PFSK-1 (cell line): ENCODE measurements around the gene PEAK3.

Experiments
- FOXP2 ChIP-seq: optimal IDR thresholded peaks from 2 replicates; pipeline ENCODE3; 2011; ENCODE audit warnings: borderline replicate concordance, control low read depth, inconsistent platforms; ENCODE audit not compliant: insufficient read depth; ENCODE audit errors: extremely low read length, extremely low read depth
- POLR2AphosphoS5 ChIP-seq: IDR thresholded peaks from 2 replicates; pipeline ENCODE4 v1.6.1; 2012; ENCODE audit warnings: low read depth, mild to moderate bottlenecking, control low read depth, low read length, moderate library complexity
- TAF1 ChIP-seq: IDR thresholded peaks from 2 replicates; pipeline ENCODE4 v1.6.1; 2012; ENCODE audit warnings: low read length, control low read depth, borderline replicate concordance; ENCODE audit not compliant: insufficient read depth
- TF ChIP-seq, protein P1 (sequence below), 2 experiments: IDR thresholded peaks; 2 replicates each; pipeline versions ENCODE4 v1.6.1 to v1.8.0; 2011 to 2012; ENCODE audit warnings: low read depth in 2 of 2, low read length in 2 of 2, control low read depth in 1 of 2, inconsistent platforms in 1 of 2, mild to moderate bottlenecking in 1 of 2, moderate library complexity in 1 of 2; ENCODE audit not compliant: insufficient read depth in 1 of 2

- TF ChIP-seq FOXP2 (no peak), POLR2AphosphoS5 (no peak), TAF1 (no peak)
- TF ChIP-seq, protein P1, sequence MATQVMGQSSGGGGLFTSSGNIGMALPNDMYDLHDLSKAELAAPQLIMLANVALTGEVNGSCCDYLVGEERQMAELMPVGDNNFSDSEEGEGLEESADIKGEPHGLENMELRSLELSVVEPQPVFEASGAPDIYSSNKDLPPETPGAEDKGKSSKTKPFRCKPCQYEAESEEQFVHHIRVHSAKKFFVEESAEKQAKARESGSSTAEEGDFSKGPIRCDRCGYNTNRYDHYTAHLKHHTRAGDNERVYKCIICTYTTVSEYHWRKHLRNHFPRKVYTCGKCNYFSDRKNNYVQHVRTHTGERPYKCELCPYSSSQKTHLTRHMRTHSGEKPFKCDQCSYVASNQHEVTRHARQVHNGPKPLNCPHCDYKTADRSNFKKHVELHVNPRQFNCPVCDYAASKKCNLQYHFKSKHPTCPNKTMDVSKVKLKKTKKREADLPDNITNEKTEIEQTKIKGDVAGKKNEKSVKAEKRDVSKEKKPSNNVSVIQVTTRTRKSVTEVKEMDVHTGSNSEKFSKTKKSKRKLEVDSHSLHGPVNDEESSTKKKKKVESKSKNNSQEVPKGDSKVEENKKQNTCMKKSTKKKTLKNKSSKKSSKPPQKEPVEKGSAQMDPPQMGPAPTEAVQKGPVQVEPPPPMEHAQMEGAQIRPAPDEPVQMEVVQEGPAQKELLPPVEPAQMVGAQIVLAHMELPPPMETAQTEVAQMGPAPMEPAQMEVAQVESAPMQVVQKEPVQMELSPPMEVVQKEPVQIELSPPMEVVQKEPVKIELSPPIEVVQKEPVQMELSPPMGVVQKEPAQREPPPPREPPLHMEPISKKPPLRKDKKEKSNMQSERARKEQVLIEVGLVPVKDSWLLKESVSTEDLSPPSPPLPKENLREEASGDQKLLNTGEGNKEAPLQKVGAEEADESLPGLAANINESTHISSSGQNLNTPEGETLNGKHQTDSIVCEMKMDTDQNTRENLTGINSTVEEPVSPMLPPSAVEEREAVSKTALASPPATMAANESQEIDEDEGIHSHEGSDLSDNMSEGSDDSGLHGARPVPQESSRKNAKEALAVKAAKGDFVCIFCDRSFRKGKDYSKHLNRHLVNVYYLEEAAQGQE (IDR thresholded peaks at IDR 0.05; ENCODE audit: insufficient read depth in 1 of 2, low read depth in 2 of 2, low read length in 2 of 2): no peak
Observed at GRCh38 chr19:2308114-2308556, 26.2 kb upstream of the PEAK3 start, which contains the start of gene LINGO3.
